NB4 (cell line): ENCODE measurements around the gene RSBN1.
"Not testable (repeated sequence)": the region's sequence is repeated elsewhere in the genome, so short reads cannot be mapped to it uniquely, and the experiment has no call there.

Experiments used
- DNase-seq: peaks from one replicate; pipeline ENCODE4 v3.0.0; 2010; ENCODE audit warnings: low read depth
- H3K4me3 ChIP-seq: one replicate; pipeline ENCODE4 v1.5.1; 2011; ENCODE audit warnings: mild to moderate bottlenecking, low read depth, low read length, moderate library complexity
- MYC ChIP-seq: IDR thresholded peaks from 2 replicates; pipeline ENCODE4 v1.6.1; 2011; ENCODE audit warnings: low read depth, low read length
- POLR2A ChIP-seq: IDR thresholded peaks from 2 replicates; pipeline ENCODE4 v1.6.1; 2011; ENCODE audit warnings: mild to moderate bottlenecking; ENCODE audit not compliant: insufficient read length; ENCODE audit errors: extremely low read depth
- TF ChIP-seq, protein P1 (sequence below): IDR thresholded peaks from 2 replicates; pipeline ENCODE4 v1.6.1; 2011; ENCODE audit warnings: low read depth, low read length
- TF ChIP-seq, protein P2 (sequence below): IDR thresholded peaks from one replicate; pipeline ENCODE4 v1.5.1; 2012; ENCODE audit warnings: low read depth, low read length

The RSBN1 gene

GRCh38 chr1:113858418-113858817 lies 46.1 kb upstream of the RSBN1 start:
- H3K4me3 ChIP-seq: no peak overlapping the region
- DNase-seq: no peak
- TF ChIP-seq POLR2A (no peak), MYC (no peak)
- TF ChIP-seq, protein P1, sequence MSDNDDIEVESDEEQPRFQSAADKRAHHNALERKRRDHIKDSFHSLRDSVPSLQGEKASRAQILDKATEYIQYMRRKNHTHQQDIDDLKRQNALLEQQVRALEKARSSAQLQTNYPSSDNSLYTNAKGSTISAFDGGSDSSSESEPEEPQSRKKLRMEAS: no peak
- TF ChIP-seq, protein P2, sequence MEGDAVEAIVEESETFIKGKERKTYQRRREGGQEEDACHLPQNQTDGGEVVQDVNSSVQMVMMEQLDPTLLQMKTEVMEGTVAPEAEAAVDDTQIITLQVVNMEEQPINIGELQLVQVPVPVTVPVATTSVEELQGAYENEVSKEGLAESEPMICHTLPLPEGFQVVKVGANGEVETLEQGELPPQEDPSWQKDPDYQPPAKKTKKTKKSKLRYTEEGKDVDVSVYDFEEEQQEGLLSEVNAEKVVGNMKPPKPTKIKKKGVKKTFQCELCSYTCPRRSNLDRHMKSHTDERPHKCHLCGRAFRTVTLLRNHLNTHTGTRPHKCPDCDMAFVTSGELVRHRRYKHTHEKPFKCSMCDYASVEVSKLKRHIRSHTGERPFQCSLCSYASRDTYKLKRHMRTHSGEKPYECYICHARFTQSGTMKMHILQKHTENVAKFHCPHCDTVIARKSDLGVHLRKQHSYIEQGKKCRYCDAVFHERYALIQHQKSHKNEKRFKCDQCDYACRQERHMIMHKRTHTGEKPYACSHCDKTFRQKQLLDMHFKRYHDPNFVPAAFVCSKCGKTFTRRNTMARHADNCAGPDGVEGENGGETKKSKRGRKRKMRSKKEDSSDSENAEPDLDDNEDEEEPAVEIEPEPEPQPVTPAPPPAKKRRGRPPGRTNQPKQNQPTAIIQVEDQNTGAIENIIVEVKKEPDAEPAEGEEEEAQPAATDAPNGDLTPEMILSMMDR: no peak

GRCh38 chr1:113857776-113858175 lies 45.5 kb upstream of the RSBN1 start:
- TF ChIP-seq, protein P2: no peak
- TF ChIP-seq POLR2A (no peak), MYC (no peak)
- TF ChIP-seq, protein P1: no peak
- DNase-seq: no peak
- H3K4me3 ChIP-seq: no peak overlapping the region

- H3K4me3 ChIP-seq: no peak overlapping the region
- DNase-seq: no peak
- TF ChIP-seq POLR2A: no peak
- TF ChIP-seq, protein P2: no peak
- TF ChIP-seq MYC: no peak
These were observed 44.1 kb upstream of the RSBN1 start for GRCh38 chr1:113856401-113856790.

DNA sequence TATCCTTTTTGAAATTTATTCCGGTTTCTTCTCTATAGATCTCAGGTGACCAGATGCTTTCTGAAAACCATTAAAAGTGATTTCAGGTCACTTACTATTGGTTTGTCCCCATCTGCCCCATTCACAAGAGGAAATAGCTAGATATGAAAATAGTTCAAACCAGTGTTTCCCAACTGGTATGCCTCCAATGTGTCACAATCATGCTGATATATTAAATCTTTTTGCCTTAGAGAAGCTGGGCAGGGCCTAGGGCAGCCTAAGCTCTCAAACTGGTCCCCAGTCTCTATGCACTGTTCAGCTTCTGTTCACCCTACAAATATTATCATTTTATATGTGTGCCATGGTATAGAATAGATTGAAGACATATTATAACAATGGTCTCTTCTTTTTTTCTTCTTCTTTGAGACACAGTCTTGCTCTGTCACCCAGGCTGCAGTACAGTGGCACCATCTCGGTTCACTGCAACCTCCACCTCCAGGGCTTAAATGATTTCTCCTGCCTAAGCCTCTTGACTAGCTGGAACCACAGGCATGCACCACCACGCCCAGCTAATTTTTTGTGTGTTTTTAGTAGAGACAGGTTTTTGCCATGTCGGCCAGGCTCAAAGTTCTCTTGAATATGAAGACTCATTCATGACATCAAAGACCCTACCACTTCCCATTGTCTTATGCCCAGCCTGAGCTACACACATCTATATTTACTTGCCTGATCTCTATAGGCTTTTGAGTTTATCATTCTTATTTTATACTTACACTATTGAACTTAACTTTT lies 43.5 kb upstream of the RSBN1 start:
- no peak for TF ChIP-seq POLR2A
- TF ChIP-seq, protein P2: no peak
- TF ChIP-seq, protein P1: no peak
- TF ChIP-seq MYC: no peak
- no peak for DNase-seq
- no peak overlapping the region for H3K4me3 ChIP-seq

DNA sequence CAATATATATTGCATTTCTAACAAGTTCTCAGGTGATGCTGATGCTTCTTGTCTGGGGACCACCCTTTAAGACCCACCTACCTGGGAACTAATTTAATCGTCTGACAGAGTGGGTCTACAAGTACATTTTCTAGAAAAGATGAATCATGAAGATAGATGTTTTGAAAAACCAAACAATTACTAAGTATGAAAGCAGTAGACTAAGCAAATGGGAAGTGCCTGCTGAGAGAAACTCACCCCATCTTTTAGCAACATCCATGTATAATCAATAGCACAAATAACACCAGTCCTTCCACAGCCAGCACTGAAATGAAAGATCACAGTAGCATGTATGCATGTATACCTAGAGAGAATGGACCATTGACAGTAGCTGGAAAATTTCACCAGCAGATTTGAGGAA lies 42.0 kb upstream of the RSBN1 start:
- no peak for DNase-seq
- TF ChIP-seq, protein P1: no peak
- TF ChIP-seq POLR2A (no peak), MYC (no peak)
- TF ChIP-seq, protein P2: no peak
- H3K4me3 ChIP-seq: no peak overlapping the region

- not testable (repeated sequence) for DNase-seq, H3K4me3 ChIP-seq
These were observed 40.4 kb upstream of the RSBN1 start for GRCh38 chr1:113852694-113853093.
